ENCODE data around the gene SDC1. TPM values are rescaled to one million over a fixed set of nuclear protein-coding genes. Genes with fewer than 3 reads are reported as not detected.
"Not testable (repeated sequence)": the region's sequence is repeated elsewhere in the genome, so short reads cannot be mapped to it uniquely, and the experiment has no call there.

Gene SDC1
- total RNA-seq, 1 donor from 2014 or later: 9.8 TPM

DNA sequence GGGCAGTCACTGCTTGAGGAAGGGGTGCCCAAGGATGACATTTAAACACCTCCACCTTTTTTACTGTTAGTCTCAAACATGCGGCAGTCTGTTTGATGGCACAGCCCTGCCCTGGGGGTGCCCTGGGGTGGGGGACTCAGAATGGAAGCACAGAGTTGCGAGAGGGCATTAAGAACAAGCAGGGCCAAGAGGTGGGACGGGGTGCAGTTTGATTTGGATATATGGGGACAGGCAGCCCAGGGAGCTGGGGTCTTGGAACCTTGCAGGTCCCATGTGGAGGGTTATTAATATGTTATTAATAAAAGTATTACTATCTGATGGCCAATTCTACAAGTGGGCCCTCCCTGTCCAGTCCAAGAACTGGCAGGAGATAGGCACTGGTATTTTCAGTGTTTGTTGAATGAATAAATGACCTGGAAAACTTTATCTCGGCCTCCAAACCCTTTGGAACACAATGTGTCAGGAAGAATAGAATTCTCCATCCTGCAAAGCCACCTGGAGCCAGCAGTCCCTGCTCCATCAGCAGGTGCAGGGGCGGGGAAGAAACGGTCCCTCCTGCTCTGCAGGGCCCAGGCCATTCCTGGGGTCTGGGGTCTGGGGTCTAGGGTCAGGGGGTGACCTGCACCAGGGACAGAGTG, 25.2 kb downstream of the SDC1 start:
- no peak for DNase-seq (ENCODE audit: low spot score in 2 of 2)
- FAIRE-seq: no peak

DNA sequence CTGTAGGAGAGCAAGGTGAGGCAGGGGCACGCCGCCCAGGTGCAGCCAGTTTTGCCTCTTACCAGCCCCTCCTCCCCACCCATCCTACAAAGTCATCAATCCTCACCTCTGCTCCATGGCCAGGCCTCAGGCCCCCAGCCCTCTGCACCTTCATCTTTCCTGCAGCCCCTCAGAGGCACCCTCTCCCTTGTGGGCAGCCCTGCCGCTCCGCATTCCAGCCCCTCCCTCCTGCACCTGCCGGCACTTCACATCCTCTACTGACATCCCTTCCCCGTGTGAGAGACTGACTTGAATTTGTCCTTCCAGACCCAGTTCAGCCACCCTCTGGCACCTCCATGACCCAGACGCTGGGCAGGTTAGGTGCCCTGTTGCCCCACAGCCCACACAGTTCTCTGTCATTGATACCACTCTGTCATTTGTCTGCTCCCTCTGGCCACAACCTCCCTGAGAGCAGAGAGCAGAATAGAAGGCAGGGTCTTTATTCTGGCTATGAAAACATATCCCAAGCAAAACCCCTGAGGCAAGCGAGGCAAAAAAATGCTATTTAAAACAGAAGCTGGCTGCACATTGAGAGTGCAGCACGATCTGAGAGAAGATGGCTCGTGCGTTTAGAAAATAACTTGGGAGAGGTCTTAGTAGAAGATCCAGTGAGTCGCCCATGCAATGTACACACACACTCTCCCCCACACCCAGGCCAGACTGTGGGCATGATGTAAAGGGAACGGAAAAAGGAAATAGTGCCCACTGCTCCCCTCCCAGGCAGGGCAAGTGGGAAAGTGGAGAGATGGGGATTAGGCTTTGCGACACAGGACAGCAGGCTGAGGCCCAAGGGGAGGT, 25.9 kb downstream of the SDC1 start:
- FAIRE-seq (no peak), DNase-seq (ENCODE audit: low spot score in 2 of 2) (no peak)

- DNase-seq (ENCODE audit: low spot score in 2 of 2) (no peak), FAIRE-seq (no peak)
Measured at GRCh38 chr2:20198001-20198400, 26.9 kb downstream of the SDC1 start.

- DNase-seq (ENCODE audit: low spot score in 2 of 2) (no peak), FAIRE-seq (no peak)
Measured at GRCh38 chr2:20197192-20197591, 27.7 kb downstream of the SDC1 start.

DNA sequence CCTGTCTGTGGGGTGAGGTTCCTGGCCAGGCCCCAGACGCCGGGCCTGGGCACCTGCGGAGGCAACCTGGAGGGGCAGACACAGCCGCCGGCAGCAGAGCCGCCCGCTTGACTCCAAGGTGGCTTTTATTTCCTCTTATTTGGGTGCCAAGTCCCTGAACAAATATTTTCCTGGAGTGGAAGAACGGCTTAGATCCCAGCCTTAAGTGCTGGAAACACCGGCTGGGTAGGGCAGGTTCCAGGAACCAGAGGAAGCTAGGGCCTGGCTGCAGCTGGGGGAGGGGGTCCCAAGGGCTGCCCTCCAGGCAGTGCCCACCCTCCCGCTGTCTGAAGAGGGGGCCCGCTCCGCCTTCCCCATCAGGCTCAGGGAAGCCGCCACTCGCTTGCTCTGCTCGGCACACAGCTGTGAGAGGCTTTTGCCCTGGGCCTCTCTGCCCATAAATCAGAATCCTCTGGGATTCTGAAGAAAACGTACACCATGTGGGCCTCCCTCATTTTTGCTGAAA, 28.2 kb downstream of the SDC1 start:
- DNase-seq (ENCODE audit: low spot score in 2 of 2): no peak
- FAIRE-seq: no peak

- DNase-seq (ENCODE audit: low spot score in 2 of 2) (no peak), FAIRE-seq (no peak)
Measured at GRCh38 chr2:20196053-20196656, 28.8 kb downstream of the SDC1 start.

DNA sequence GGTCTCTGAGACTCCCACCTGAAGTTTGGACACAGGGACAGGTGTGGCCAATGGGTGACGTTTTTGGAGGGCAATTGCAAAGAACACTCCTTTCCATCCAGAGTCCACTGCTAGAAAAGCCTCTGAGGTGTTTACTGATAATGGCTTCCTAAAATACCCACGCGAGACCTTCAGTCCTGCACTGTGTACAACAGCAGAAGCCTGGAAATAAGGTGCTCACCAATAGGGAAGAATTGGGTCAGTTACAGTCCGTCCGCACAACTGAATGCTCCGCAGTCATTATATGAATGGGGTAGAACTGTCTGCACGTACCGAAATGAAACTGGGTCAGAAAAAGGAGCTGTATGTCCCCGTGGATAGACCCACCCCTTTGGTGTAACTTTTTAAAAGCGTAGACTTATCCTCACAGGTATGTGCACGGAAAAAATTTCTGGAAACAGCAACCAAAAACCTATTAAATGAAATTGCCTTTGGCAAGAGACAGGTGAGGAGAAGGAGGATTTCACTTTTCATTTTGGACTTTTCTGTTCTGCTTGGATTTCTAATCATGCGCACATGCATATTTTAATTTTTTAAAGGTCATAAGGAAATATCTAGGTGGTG, 29.4 kb downstream of the SDC1 start:
- DNase-seq (ENCODE audit: low spot score in 2 of 2) (no peak), FAIRE-seq (no peak)

GRCh38 chr2:20195016-20195411, 29.9 kb downstream of the SDC1 start:
- not testable (repeated sequence) for DNase-seq (ENCODE audit: low spot score in 2 of 2); FAIRE-seq

- DNase-seq (ENCODE audit: low spot score in 2 of 2) (no peak), FAIRE-seq (no peak)
Measured at GRCh38 chr2:20194097-20195015, 30.6 kb downstream of the SDC1 start.

DNA sequence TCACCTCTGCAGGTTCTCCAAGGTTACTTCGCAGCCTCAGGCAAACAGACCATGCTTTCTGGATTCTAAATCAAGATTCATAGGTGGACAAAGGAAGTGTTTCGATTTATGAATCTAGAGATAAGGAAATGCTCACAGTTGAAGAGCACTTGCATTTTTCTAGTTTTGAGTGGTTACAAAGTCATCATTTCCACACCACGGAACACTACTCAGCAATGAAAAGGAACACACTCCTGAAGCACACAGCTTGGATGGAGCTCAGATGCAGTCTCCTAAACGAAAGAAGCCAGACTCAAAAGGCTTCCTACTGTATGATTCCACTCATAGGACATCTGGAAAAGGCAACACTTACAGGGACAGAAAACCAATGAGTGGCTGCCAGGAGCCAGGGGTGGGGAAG, 31.7 kb downstream of the SDC1 start:
- DNase-seq (ENCODE audit: low spot score in 2 of 2) (no peak), FAIRE-seq (no peak)

GRCh38 chr2:20192781-20193180, 32.1 kb downstream of the SDC1 start:
- no peak for DNase-seq (ENCODE audit: low spot score in 2 of 2)
- no peak for FAIRE-seq

DNA sequence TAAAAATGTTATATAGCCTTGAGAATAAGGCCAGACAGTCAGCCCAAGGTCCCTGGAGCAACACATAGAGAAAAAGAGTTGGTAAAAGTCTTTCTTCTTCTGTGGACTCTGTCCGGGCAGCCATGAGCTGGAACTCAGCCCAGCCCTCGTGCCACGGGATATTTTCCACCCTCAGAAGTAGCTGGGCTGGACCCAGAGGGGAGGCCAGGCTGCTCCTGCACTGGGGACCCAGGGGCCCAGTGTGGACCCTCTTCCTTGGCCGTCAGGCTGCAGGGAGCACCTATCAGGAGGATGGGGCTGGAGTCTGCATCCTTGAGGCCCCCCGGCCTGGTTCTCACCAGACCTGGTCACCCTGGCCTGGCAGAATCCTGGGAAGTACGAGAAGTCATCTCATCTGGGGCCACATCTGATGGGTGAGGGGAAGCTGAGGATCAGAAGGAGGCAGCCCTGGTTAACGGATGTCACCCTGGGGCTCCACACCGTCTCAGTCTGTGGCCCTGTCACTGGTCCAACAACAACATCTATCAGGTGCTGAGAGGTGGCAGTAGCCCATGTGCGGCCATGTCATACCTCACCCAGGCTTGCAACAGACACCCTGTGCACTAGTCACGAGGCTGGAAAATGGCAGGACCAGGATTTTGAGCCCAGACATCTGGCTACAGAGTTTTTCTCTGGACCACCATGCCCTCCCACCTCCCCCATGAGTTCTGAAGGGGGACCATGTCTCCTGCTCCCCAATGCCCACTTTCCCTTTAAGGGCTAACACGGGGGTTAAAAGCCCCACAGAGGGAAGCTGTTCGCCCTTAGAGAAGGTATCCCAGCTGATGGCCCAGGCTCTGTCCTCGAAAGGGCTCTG, 33.0 kb downstream of the SDC1 start:
- FAIRE-seq: no peak
- DNase-seq (ENCODE audit: low spot score in 2 of 2): no peak

GRCh38 chr2:20190876-20191713, 33.8 kb downstream of the SDC1 start:
- FAIRE-seq (no peak), DNase-seq (ENCODE audit: low spot score in 2 of 2) (no peak)

DNA sequence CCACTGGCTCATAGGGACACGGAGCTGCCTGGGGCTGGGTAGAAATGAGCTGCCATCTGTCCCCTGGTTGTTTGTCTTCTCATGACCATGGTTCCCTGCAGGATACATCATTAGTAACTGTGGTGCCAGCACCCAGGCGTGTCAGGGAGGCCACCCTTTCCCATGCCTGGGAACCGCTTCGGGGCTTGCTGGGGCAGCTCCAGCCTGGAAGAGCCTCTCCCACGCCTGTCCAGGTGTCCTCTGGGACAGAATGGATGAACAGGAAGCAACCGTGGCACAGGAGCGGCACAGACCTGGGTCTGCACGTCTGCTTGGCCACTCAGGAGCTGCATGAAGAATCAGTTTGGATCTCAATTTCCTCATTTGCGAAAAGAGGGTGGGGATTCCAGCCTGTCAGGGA, 34.8 kb downstream of the SDC1 start:
- DNase-seq (ENCODE audit: low spot score in 2 of 2) (no peak), FAIRE-seq (no peak)

GRCh38 chr2:20189299-20189931, 35.5 kb downstream of the SDC1 start:
- FAIRE-seq (no peak), DNase-seq (ENCODE audit: low spot score in 2 of 2) (no peak)

DNA sequence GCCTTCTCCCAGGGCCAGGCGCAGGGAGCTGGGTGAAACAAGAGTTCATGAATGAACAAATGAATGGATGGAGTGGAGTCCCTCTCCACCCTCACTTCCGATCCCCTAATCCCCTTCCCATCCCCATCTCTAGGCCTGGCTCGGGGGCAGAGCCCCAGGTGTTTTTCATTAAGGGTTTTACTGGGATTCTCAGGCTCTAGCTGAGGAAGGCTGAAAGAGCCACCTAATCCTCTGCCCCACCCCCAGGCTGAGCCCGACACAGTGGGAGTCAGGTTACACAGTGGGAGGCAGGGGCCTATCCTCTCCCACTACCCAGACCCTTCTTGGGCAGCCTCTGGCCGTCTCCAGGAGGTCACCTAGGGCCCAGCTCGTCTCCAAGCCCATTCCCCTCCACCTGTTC, 36.1 kb downstream of the SDC1 start:
- no peak for DNase-seq (ENCODE audit: low spot score in 2 of 2)

GRCh38 chr2:20188201-20188600, 36.7 kb downstream of the SDC1 start:
- DNase-seq (ENCODE audit: low spot score in 2 of 2): no peak
- FAIRE-seq: no peak

More for the DNA sequence above, 36.1 kb downstream of the SDC1 start:
- no peak for FAIRE-seq

DNA sequence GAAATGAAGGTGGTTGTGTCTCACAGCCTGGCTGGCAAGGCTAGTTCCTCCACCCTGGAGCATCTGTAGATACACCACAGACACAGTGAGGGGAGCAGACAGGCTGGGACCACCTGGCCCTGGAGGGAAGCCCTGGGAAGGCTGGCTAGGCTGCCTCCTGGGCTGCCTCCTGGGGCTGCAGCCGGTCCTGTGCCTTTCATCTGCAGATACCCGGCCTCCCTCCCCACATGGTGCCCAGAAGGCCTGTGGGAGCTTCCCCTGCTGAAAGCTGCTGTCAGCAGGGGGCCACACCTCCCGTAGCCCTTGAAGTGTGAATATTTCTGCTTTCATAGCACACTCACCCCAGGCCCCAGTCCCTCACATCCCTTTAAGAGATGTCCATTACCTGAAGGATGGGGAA, 37.6 kb downstream of the SDC1 start:
- DNase-seq (ENCODE audit: low spot score in 2 of 2): no peak
- FAIRE-seq: no peak

Measured in frontal cortex (tissue), 4 donors.